GM19328 (cell line): Measurements from ENCODE around the gene SIM2.

ENCODE experiments used
- ATAC-seq: cut with Tn5 transposase; IDR thresholded peaks from one replicate; pipeline ENCODE4 v1.9.1; 2021; ENCODE audit warnings: mild to moderate bottlenecking, moderate library complexity; ENCODE audit not compliant: unreplicated experiment

The SIM2 gene

DNA sequence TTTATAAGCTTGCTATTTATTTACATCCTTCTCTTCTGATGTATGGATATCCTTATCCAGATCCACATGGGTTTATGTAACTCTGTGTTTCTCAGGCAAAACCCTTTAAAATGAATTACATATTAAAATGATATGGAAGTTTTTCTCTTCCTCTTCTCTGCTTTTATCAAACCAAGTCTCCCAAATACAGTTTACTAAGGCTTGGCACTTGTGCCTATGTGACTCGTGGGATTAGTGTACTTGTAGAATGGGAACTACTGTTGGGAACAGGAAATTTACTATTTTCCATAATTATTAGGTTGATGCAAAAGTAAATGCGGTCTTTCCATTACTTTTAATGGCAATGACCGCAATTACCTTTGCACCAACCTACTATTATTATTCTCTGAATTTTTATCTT, 14.8 kb downstream of the SIM2 start:
- no peak for ATAC-seq

DNA sequence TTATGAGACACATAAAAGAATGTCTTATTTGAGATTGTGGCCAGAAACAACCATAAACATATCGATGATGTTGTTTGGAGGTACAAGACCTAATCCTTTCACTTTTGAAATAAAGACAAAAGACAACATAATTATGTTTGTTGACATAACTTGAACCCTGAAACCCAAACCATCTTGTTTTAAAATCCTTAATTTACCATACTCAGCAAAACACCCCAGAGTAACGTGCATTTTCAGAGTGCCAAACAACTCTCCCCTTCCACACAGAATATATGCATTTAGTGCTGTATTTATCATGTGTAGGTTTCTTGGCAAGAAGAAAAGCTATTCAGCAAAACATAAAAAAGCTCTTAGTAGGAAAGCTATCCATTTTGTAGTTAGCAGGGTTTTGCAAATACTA, 17.5 kb downstream of the SIM2 start:
- ATAC-seq = no peak

DNA sequence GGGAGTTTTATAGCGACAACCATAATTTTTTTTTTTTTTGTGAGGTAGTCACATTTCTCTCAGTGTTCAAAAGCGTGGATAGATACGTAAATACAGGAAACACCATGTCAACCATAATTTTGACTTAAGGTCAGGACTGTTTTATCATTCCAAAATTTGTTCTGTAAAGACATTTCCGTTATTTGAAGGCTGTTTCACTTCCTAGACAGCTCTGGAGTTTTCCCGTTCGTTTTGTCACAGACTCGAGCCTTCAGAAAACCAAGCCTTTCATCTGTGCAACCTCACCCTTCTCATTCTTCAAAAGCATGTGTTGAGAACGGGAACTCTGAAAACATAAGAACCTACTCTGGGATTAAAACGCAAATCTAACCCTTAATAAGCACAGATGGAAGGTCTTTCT, 17.9 kb downstream of the SIM2 start:
- no peak for ATAC-seq

DNA sequence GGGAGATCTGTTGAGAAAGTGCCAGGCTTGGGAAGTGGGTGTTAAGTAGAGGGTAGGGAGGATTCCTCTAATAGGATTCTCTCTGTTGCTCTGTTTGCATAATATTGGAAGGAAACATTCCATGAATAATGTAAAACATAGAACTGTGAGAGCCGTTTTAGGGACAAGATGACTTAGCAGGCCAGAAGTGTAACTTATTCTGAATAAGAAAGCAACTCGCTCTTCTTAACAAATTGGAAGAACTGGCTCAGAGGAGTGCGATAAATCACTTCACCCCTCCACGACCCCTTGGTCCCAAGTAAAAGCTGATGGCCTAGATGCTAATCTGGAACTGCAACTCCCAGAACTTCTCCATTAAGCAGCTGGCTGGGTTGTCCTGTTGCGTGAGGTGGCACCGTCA, 19.1 kb downstream of the SIM2 start:
- no peak for ATAC-seq

DNA sequence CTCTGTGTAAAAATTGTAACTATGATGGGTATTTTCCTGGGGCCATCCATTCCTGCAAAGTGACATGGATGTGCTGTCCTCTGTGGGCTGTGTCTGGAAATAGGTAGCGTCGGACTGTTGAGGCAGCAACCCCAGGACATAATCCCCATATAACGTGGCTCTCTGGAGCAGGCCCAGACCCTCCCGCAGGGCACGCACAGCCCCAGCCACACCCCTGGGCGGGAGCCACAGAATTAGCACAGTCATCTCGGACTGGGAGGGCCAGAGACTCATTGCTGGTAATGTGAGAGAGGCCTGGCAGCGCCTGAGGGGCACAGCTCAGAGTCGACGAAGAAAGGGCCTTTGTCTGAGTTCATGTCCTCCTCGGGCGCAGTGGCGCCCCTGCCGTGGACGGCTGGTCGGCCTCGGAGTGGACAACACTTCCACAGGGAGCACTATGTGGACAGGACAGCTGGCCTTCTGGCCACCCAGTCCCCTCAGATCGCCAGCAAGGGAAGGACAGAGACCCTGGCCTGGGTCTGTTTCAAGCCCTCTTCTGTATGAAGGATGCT, 20.1 kb downstream of the SIM2 start:
- ATAC-seq = no peak

DNA sequence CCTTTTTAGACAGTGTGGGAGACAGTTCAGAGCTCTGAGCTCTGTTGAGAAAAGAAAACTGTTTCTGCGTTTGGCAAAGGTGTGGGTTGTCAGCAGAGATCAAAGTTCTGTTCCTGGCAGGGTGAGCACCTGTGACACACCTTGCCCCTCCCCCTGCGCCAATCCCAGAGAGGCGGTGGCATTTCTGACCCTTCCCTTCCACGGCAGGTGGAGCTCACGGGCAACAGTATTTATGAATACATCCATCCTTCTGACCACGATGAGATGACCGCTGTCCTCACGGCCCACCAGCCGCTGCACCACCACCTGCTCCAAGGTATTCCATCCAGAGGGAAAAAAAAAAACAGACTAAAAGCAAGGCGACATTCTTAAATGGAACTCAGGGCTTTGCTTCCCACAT, 20.7 kb downstream of the SIM2 start:
- ATAC-seq = no peak

DNA sequence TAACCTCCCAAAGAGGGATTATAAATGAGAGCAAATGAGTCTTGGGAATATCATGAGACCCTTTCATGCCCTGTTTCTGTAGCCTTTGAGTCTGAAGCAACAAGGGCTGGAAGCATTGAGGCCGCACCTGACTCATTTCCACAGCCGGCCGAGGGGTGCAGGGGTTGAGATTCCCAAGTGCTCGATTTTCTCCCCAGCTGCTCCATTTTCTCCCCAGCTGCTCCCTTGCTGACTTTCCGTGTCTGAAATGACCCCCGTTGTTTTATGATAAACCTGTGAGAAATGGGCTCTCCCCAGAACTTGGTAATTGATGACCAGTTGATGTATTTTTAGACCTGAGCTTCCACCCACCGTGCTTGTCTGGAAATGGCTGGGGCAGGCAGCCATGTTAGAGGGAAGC, 22.9 kb downstream of the SIM2 start:
- no peak for ATAC-seq

DNA sequence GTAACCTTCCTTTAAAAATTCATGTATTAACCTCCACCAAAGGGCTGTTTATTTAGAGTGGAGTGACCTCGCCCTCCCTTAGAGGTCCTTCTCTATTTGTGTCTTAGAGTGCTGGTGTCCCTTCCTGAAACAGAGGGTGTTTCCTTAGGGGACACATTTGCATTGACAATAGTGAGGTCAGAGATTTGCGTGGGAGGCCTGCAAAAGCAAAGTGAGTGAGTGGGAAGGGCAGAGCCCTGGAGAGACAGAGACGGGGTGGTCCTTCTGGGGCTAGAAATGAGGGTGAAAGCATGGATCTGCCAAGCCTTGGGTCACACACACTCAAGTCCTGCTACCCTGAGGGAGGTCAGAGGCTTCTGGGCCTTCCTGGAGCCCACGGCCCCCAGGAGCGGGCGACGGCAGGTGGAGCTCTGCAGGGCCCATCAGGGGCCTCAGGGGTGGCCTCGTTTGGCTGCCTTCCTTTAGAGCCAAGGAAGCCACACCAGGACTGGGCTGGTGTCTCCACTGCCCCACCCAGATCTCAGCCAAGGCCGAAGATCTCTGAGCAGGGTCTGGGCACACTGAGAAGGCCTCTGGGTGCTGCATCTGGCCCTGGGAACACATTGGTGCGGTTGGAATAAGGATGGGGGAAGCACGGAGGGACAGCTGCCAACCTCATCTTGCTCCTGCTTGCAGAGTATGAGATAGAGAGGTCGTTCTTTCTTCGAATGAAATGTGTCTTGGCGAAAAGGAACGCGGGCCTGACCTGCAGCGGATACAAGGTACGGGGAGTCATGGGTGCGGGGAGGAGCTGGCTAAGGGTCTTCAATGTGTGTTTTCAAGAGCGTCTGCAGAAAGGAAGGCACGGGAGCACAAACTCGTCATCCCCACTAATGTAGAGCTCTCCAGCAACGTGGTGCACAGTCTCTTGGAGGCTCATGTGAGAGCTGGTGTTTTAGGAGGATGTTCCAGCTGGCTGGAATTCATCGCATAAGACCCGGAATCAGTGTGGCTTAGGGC, 23.8 kb downstream of the SIM2 start:
- ATAC-seq = no peak

DNA sequence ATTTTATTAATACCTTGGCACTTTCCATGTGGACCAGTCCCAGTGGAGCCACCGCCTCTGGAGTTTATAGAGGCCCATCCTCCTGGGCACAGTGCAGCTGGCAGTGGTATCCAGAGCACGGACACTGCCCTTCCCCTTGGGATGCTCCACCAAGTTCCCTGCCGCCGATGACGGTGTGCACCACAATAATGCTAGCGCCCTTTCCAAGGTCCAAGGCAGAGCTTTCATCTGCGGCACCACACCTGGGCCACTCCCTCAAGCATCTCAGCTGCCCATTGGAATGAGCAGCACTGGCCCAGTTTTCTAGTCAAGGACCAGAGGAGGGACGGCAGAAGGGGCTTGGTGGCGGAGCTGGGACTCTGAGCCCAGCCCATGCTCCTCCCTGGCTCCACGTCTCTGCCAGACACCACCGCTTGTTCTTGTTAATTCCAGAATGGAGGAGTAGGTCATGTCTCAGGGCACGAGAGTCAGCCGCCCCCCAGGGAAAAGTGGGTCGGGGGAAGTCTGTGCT, 24.5 kb downstream of the SIM2 start:
- no peak for ATAC-seq

DNA sequence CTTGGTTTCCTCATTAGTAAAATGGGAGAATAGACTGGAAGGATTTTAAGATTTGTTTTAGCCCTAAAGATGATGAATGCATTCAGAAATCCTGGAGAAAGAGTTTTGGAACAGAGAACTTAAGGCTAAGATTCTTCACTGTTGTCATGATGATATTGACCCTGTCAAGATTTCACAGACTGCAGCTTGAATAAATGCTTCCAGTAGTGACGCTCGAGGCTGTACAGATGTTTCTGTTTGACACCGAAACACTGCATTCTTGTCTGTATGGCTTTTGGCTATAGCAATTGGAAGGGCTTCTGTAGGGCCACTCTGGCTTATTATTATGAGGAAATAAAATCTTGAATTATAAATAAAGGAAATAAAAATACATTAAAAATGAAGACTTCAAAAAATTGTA, 25.7 kb downstream of the SIM2 start:
- no peak for ATAC-seq

DNA sequence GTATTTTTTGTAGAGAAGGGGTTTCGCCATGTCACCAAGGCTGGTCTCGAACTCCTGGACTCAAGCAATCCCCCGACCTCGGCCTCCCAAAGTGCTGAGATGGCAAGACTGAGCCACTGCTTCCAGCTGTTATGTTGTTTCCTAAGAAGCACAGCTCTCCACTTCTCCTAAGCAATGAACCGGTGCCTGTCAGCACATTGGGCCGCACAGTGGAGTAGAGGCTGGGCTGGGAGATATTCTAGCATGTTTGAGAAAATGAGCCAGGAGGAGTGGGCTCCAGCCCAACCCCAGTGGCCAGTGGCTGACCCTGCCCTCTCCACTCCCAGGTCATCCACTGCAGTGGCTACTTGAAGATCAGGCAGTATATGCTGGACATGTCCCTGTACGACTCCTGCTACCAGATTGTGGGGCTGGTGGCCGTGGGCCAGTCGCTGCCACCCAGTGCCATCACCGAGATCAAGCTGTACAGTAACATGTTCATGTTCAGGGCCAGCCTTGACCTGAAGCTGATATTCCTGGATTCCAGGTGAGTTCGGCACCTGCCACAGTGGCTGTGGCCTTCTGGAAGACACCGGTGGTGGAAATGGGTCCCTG, 27.0 kb downstream of the SIM2 start:
- no peak for ATAC-seq

DNA sequence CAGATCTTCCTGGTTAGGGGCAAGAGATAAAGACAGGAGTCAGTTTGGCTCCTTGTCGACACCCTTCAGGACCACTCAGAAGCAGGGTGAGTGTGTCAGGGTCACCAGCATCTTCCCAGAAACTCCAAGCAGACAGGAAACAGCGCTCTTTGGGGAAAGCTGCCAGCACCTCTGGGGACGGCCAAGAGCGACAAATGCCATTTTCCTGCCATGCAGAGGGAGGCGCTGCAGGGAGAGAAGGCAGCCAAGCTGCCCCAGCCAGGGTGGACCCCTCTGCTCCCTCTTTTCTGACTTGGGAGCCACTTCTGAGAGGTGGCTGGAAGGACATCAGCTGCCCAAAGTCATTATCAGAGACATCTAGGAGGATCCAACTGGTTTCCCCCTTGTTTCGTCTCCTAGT, 29.0 kb downstream of the SIM2 start:
- no peak for ATAC-seq

DNA sequence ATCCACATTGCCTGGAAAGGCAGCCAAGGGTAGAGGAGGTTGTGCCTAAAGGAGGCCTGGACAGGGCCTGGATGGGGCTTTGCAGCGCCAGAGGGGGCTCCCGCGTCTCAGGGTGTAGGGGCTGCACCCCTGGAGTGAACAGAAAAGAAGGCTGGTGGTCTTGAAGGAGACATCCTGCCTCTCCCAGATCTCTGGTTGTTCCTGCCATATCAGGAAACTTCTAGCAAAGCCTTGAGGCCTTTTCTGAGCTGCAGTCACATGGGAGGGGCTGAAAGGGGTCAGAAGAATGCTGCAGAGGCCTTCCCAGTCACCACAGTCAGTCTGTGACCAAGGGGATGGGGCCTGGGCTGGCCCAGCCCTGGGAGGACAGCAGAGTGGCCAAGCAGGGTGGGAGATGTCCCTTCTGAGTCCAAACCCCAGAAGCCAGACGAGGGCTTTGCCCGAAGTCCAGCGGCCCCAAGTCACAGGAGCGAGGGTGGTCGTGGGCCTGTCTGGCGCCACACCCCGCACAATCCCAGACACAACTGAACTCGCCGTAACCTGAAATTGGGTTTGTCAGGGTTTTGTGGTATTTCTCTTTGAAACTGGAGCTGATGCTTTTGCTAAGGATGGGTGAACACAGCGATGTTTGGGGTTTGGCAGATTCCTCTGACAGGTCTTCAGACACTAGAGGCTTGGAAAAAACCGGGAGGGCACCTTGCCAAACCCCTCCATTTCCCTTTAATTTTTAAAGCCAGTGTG, 29.6 kb downstream of the SIM2 start:
- ATAC-seq = no peak

DNA sequence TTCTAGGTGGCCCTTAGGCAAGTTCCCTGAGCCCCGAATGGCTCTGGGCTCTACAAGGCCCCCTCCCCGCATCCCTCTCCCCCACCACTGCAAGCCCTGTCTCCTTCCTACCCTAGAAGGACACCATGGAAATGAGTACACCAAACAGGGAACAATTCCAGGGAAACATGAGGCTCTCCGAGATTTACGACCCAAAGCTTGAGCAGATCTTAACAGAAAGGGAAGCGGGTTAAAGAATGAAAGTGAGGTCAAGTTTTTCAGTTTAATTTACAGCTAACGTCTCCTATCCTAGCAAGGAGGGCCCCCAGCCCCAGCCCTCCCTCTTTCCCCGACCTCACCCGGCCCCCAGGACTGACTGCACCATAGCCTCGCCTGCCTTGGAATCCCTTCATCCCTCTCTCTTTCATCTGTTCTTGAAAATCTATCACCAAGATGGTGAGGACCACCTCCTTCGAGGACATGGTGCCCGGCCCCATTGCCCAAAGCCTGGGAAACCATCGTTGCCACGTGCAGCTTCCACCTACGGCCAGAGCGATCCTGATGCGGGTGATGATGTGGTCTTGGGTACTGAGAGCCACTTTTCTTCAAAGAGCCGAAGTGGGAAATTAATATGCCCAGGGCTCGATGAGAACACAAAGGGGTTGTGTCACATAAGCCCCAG, 30.5 kb downstream of the SIM2 start:
- ATAC-seq = no peak

DNA sequence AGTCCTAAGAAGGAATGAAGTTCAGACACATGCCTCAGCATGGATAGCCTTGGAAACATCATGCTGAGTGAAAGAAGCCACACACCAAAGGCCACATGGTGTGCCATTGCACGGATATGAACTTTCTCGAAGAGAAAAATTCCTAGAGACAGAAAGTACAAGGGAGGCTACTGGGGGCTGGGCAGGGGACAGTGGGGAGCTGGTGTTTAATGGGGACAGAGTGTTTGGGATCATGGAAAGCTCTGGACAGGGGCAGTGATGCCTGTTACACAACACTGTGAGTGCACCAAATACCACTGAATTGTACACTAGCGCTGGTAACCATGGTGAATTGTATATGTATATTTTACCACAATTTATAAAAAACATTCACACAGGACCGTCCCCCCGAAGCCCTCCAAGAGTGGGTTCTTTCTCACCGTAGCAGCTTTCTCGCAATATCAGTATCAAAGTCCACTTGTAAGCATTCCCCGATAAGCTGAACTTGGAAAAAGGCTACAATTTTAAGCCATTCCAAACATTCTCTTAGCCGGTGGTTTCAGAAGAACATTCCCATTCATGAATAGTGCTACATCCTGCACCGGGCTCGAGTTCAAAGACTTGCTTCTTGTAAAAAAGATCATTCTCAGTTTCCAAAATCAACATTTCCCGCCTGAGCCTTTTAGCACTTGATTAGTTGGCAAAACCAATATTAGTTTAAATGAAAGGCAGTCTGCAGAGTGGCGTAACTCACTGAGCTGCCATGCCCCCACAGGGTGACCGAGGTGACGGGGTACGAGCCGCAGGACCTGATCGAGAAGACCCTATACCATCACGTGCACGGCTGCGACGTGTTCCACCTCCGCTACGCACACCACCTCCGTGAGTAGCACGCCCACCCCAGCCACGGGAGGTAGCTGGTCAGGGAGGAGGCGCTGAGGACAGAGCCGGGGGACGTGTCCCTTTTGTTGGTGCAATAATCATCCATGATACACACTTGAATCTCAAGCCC, 31.7 kb downstream of the SIM2 start:
- ATAC-seq = no peak

DNA sequence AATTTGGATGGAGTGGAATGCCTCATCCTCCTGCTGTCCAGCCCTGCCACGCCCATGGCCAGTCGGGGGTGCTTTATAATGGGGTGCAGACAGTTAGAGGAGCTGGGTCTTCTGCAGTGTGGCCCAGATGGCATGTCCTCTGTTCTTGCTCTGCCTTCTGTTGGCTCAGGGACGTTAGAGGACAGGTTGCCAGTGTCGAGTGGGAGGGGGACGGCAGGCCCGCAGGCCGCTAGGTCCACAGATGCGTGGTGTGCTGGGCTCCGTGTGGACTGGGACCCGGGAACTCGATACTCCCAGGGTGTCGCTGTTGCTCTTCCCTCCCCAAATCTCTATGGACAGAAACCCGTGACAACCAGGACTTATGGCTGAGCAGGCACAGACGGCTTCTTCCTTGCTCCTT, 33.3 kb downstream of the SIM2 start:
- no peak for ATAC-seq

DNA sequence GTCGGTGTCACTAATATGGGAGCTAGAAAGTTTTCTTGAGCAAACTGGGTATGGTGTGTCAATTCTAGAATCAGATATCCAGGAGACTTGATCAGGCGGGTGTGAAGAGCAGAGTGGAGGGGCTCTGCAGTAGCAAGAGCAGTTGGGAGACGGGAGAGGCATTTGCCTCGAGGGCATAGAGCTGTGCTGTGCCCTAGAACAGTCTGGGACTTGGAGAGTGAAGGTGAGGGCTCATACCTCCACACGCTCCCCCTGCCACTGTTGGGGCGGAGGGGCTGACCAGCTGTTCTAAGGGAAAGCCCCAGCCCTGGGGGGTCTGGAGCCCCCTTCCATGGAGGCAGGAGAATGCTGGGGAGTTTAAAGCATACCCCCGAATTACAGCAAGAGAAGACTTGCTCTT, 33.8 kb downstream of the SIM2 start:
- ATAC-seq = no peak

DNA sequence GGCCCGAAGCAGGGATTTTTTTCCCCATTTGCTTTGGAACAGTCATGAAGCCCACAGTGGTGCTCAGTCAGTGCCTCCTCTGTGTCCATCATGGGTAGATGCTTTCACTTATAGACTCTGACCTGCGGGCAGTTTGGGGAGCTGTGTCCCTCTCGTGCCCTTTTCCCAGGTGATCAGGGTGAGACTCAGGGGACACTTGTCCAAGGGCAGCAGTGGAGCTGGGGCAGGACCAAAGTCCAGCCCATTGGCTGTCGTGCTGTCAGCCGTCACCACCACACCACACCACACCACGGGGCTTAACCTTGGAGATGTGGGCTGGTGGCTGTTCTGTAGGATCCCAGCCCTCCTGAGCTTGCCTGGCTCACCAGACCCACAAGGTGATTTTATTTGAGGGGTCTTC, 34.9 kb downstream of the SIM2 start:
- ATAC-seq = no peak

DNA sequence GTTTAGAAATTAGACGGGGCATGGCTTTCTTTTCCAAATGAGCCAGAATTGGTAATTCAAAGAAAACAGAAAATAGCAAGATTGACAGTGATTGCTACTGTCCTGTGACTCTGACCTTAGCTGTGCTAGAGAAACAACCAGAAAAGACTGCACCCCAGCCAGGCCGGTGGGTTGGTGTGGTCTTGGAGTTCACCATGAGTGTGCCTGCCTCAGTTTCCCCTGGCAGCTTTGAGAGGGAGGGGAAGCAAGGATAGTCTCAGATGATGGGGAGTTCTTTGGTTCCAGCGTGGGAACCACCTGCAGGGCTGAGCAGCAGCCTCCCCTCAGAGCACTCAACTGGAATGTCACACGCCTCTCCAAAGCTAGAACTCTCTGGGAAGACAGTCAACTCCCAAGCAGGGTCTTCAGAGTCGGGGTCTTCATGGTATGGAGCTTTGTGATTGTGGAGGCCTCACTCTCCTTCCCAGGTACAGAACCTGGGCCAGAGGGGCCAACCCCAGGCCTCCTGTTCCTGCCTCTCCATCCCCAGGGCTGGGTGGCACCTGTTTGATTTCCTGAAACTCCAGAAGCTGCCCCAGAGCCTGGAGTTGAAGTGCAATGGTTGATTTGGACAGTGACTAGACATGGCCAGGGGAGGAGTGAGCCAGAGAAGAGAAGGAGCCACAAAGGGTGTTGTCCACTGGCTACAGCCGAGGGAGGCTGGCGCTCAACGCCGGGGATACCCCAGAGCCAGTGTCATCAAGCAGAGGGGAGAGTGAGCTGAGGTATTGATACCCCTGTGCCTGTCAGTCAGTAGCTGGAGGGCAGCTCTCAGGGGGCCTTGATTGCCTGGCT, 35.7 kb downstream of the SIM2 start:
- no peak for ATAC-seq
